ENCODE measurements around the gene CMTM1.

DNA sequence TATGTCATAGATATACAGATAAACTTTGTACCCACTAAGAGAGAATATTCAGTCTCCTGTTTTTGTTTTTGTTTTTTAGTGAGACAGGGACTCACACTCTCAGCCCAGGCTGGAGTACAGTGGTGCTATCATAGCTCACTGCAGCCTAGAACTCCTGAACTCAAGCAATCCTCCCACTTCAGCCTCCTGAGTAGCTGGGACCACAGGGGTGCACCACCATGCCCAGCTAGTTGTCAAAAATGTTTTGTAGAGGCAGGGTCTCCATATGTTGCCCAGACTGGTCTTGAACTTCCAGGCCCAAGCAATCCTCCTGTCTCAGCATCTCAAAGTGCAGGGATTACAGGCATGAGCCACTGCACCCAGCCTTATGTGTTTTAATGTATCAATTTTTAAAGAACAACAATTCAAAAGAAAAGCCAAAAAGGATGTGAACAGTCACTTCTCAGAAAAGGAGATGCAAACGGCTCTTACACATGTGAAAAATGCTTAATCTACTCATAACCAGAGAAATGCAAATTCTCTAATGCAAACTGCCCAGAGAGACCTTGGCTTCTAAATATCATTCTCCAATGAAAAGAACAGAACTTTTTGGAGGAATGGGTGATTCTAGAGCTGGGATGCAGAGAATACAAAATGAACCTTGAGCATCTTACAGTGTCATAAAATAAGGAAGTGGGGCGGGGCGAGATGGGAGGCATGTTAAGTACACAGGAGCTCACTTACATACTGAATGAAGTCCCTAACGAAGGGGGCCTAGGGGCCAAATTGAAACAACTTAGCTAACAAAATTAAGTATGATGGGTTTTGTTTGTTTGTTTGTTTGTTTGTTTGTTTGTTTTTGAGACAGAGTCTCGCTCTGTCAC lies 31.0 kb downstream of the CMTM1 start:
- no peak for TF ChIP-seq POLR2A (IDR thresholded peaks at IDR 0.05; ENCODE audit: low read length)
- no peak for TF ChIP-seq GATA1 (IDR thresholded peaks at IDR 0.05; ENCODE audit: low read depth, low read length)

Measured in erythroblast (primary cell).